ENCODE results near the gene GLDC. TPM values are rescaled to one million over a fixed set of nuclear protein-coding genes. Genes with fewer than 3 reads are reported as not detected.
"Not testable (repeated sequence)": the region's sequence is repeated elsewhere in the genome, so short reads cannot be mapped to it uniquely, and the experiment has no call there.

GLDC gene
- total RNA-seq, 1 experiment from 2014 or later, result 5.5 TPM

DNA sequence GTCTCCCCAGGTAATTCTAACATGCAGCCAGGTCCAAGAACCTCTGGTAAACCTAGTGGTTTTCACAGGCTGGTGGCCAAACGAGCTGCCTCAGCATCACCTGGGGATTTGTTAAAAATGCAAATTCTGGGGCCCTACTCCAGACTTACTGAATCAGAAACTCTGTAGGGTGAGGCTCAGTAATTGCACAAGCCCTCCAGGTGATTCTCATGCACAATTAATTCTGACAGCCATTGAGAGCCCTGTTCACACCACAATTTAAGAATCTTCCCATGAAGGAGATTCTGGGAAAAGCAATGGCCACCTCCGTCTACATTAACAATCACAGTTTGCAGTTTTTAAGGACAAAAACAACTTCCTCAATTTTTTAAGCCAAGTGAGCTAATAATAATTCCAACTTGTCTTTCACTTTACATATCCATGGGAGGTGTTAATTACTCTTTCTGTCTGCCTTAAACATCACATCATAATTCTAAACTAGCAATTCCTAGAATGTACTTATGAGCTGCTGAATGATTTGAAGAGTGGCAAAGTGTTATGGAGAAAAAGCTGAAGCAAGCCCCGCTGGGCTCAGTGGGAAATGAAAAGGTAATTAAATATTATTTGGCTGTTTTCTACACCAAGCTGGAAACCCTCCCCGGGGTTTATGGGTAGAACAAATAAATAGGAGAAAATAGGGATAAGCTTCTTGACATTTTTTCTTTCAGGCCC, 70.0 kb downstream of the GLDC start:
- DNase-seq (ENCODE audit: extremely low read depth, low read depth), result no peak

DNA sequence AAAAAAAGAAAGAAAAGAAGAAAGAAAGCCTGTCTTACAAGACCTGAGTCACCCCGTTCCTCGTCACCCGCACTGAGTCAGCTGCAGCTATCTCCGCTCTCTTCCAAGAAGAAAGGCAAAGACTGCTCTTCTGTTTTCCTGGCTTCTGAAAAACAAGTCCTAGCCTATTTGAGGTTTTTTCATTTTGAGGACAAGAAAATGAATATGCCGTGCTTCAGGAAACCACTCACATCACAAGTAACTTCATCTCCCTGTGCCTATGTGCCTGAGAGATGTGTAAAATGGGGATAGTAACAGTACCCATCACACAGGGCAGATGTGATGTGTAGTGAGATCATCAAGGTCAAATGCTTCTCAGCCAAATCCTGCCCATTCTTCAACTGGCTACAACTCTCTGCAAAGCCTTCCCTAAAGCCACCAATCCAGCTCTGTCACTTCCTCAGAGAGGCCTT, 78.4 kb downstream of the GLDC start:
- peak; percentile 65 for DNase-seq (ENCODE audit: extremely low read depth, low read depth)

DNA sequence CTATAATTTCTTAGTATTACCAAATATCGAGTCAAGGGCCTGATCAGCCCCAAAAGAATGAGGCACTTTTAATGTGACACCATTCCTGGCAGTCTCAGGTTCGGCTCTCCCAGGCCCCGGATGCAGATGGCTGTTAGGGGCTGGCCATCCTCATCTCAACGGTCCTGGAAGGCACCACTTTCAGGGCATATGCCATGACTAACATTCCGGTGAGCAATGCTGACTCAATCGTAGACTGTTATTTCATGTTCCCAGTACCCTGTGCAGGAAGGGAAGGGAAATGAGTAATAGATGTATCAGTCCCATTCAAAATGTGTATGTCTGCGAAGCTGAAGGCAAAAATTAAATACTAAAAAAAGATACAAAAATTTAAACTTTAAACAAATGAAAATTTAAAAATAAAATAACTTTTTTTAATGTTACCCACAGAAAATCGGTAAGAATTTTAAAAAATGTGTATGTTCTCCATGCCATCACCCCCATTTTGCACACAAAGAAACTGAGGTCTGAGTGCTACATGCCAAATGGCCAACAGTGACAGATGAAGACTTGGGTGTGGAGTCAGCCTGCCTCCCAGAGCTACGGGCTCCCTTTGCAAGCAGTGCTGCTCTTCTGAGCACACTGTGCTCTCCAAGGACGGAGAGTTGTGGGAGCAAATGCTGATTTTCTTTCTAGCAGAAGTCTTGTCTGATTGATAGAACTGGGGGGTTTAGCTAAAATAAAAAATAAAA, 79.0 kb downstream of the GLDC start:
- DNase-seq (ENCODE audit: extremely low read depth, low read depth), result peak; percentile 91

DNA sequence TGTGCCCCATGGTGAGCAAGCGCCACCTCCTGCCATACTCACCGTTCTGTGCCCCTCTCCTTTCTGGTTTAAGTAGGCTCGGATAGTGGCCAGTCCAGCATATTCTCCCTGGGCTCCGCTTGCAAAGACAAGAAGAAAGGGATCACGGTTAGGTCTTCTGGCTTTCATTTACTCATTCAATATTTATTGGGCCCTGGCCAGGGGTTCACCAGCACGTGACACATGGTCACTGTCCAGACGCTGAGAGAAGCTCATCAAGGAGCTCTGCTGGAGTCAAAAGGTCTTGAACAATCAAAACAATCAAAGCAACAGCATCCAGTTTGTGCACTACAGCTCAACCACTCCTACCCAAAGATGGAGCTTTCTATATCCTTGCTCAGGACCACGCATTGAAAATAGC, 80.2 kb downstream of the GLDC start:
- DNase-seq (ENCODE audit: extremely low read depth, low read depth), result no peak

DNA sequence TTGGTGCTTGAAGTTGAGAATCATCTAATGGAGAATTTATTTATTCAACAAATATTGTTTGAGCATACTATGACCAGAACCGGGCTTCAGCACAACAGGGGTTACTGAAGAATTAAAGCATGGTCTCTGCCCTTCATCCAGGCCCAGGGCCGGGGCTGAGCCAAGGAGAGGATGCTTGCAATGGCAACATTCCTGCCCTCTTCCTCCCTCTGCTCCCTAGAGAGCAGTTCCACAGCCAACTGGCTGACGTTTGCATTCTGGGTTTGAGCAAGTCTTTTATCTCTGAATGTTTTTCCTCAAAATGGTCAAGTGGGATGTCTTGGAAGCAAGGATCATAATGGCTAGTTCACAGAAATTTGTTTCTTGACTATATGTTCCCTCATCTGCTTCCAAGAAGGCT, 80.7 kb downstream of the GLDC start:
- DNase-seq (ENCODE audit: extremely low read depth, low read depth), result no peak

DNA sequence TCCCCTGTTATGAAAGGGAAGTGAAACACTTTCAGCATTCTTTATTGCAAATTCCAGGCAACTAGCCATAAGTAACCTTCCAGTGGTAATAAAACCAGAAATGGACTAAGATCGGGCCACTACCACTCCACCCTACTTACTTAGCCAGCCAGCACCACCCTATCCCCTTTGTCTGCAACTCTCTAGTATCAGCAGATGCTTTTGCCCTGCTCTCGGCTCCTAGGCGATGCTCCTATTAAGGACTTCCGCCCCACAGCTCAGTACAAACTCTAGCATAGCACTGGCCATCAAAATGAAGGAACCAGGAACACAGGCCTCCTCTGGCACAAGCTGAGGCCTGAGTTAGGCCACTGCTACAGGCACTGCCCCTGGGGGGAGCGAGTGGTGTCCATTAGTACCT, 81.2 kb downstream of the GLDC start:
- no peak for DNase-seq (ENCODE audit: extremely low read depth, low read depth)

DNA sequence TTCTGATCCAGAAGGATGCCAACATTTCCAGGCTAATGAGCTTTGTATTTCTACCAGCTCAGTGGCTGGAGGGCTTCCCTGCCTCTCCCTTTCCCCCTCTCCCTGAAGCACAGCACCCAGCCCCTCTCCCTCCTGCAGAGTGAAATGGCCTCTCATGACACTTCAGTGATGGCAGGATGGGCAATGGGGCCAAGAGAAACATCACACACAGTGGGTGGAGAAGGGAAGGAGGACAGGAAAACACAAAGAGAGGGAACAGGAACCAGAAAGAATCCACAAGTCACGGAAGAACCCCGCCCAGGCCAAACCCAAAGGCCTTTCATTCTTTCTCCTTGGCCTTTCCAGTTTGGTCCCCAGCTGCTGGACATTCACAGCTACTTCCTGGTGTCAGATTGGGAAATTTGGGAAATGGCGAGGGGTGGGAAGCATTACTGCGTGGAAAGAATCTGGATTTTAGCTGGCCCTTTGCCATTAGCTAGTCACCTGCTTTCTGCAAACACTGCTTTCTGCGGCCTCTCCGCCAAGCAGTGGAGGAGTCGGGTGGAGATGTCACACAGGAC, 82.6 kb downstream of the GLDC start:
- peak; percentile 40 for DNase-seq (ENCODE audit: extremely low read depth, low read depth)

DNA sequence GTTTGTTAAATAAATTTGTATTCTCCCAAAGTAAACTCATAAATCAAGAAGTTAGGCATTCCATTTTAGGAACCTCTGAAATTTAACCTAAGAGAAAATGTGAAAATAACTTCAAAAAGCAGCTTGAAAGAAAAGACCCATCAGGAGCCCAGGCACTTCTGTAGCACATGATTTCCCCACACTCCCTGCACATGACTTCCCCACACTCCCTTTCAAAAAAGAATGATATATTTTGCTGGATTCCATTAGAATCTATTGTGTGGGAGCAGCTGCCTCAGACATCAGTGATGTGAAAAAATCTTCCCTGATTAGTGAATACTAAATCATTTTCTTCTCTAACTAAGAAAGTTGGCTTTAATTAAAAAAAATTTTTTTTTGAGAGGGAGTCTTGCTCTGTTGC, 83.3 kb downstream of the GLDC start:
- no peak for DNase-seq (ENCODE audit: extremely low read depth, low read depth)

DNA sequence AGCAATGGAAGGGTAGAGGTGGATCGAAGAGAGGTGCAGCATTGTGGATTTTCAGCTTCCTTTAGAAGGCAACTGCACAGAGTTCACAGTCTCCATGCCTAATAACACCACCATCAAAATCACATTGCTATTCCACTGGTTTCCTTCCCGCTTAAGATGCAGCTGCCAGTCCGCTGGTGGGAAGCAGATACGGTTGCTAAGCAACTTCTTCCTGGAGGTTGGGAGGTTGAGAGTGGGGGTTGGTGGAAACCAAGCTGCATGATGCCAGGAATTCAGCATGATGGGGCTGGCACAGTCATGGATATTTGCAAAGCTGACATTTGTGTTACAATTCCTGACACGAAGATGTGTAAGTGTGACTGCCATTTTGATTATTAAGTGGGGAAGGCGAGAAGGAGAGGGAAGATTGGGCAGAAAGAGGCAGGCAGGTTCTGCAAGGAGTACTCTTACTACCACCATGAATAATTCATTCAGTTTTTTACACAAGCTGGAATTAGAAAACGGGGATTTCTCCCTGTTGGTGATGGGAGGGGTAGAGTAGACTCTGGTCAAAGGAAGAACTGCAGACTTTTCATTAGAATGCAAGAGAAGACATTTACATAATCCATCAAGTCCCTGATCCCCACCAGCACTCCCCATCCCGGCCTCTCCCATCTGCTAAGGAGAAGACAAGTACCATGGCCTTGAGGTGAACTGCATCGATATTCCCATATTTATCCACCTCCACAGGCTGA, 87.5 kb downstream of the GLDC start:
- no peak for DNase-seq (ENCODE audit: extremely low read depth, low read depth)

DNA sequence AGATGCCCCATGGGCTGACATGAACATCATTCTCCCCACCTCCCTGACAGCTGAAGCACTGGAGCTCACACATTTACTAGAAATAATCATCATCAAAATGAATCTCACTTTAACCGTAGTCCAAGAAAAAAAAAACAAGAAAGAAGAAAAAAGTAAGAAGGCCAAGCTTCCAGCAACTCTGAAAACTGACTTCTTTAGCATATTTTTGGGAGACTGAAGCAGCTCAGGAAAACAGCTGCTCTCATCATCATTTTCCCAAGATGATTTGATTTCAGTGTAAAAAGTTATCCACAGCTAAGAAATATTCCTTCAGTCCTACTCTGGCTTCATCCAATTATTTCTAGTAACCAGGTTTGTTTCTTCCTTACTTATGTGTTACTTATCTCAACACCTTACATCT, 91.7 kb downstream of the GLDC start:
- no peak for DNase-seq (ENCODE audit: extremely low read depth, low read depth)

DNA sequence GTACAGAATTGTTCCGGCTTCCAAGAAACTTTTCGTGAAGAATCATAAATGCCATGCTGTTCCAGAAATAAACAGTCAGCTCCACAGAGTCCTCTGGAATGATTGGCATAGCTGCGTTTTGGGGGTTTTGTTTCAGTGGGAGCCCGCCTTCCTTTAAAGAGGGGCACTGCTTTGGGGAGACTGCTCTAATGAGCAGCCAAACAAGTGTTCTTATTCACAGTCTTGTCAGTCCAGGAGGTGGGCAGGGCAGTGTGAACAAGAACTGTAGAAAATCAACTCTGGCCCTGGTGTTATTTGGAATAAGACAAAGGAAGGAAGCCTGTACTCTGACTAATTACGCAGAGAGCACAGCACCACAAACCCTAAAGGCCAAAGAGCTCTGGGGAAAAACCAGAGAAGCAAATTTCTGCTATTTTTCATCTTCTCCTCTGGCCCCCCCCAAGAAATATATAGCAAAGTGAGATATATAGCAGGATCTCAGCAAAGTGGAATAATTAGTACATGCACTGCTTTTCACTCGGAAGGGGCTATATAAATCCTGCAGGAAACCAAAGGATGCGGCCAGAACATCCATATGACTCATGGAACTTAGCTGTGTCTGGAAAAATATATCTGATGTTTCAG, 92.9 kb downstream of the GLDC start:
- DNase-seq (ENCODE audit: extremely low read depth, low read depth), result no peak

DNA sequence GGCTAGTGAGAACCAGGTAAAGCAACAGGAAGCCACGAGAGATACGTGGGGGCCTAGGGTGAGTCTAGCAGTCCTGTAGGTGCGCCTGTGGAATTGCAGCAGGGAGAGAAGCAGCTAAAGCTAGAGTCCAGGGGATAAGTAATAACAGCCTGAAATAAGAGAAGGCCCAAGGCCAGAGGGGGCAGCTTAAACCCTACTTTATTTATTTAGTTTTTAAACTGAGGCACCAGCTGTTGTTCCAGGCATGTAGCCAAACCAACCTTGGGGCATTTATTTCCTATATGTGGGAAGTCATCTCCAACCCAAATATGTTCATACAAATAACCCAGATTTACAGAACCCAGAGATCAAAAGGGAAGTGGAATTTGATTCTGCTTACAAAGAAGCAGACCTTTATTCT, 93.5 kb downstream of the GLDC start:
- DNase-seq (ENCODE audit: extremely low read depth, low read depth), result no peak

DNA sequence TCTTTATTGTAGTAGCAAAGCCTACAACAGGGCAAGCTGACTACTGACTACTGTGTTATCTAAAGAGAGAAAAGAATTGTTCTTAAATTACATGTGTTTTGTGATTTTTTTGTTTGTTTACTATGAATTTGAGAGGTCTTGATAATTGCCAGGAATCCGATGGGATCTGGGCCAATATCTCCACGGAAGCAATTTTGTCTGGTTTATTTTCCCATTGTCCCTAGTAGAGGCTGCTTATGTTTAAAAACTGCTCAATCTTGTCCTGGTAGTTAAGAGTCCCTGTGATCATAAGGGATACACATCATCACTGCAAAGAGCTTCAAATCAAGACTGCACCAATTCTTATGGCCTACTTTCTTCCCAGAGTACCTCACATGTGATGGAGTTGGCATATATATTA, 94.4 kb downstream of the GLDC start:
- DNase-seq (ENCODE audit: extremely low read depth, low read depth), result no peak

DNA sequence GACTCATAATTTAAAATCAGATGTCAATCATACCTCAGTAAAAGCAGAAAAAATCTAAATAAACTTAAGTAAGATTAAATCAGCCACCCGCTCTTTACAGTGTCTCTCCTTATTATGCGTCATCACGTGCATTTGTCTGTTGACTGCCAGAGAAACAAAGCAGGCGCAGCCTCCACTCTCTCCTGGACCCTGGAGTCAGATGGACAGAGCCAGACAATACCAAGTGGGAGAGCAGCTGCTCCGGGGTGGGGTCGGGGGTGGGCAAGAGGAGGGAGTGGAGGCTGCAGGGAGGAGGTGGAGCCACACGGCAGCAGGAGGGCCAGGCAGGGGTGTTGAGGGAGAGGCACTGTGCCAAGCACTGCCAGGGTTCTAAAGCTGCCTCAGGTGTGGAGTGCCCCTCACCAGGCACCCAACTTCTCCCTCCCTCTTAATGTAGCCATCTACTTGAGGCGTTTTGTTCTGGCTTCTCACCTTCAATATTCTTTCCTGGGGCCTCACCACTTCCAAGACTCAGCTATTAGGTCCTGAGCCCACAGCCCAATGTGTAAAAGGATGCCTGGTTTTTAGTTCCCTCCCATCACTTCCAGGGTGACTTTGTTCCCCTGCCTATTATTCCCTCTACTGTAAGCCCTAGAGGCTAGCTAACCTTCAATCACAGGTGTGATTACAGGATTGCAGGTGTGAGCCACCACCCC, 96.3 kb downstream of the GLDC start:
- DNase-seq (ENCODE audit: extremely low read depth, low read depth), result no peak

DNA sequence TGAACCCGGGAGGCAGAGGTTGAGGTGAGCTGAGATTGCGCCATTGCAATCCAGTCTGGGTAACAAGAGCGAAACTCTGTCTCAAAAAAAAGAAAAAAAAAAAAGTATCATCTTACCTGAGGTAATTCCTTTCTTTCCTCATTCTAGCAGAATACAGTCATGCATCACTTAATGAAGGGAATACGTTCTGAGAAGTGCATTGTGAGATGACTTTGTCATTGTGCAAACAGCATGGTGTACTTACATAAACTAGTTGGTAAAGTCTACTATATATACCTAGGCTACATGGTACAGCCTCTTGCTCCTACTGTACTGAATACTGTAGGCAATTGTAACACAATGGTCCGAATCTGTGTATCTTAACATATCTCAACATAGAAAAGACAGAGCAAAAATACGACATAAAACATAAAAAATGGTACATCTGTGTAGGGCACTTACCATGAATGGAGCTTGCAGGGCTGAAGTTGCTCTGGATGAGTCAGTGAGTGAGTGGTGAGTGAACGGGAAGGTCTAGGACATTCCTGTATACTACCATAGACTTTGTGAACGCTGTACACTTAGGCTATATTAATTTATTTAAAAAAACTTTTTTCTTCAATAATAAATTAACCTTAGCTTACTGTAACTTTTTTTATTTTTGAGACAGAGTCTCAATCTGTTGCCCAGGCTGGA, 100.4 kb downstream of the GLDC start:
- no peak for DNase-seq (ENCODE audit: extremely low read depth, low read depth)

DNA sequence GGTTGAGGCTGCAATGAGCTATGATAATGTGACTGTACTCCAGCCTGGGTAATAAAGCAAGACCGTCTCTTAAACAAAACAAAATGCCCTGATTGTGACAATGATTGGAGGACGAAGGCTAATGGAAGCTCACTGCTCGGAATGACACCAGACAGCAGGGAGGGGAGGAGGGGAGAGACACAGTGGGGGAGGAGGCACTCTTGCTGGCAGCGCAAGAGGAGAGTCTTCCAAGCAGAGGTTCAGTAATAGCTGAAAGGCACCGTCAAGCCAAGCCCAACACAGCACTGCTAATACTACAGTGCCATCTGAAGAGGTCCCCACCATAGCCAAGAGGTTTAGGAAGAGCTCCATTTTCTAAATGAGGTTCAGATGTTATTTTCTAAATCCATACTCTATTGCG, 102.3 kb downstream of the GLDC start:
- no peak for DNase-seq (ENCODE audit: extremely low read depth, low read depth)

DNA sequence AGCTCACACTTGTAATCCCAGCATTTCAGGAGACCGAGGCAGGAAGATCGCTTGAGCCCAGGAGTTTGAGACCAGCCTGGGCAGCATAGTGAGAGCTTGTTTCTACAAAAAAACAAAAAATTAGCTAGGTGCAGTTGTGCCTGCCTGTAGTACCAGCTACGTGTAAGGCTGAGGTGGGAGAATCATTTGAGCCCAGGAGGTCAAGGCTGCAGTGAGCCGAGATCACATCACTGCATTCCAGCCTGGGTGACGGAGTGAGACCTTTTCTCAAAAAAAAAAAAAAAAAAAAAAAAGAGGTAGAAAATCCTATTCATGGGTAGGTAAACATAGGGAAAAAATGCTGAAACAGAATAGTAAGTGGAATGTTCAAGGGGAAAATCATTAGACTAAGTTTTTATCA, 102.9 kb downstream of the GLDC start:
- not testable (repeated sequence) for DNase-seq (ENCODE audit: extremely low read depth, low read depth)

DNA sequence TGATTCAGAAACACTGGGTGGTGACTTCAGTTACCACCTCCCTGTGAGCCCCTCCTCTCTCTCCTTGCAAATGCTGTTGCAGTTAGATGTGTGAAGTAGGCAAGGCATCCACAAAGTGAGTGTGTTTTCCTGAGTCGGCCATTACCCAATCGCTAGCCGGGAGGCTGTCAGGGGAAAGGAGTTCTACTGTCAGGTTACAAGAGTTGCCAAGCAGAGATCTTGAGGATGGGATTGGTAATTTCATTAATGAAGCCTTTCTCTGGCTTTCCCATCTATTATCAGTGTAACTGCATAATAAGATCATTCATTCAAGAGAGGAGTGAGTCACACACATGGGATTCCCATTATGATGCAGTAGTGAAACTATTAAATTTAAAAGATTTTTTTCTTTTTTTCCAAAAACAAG, 106.9 kb downstream of the GLDC start:
- DNase-seq (ENCODE audit: extremely low read depth, low read depth), result peak; percentile 51

DNA sequence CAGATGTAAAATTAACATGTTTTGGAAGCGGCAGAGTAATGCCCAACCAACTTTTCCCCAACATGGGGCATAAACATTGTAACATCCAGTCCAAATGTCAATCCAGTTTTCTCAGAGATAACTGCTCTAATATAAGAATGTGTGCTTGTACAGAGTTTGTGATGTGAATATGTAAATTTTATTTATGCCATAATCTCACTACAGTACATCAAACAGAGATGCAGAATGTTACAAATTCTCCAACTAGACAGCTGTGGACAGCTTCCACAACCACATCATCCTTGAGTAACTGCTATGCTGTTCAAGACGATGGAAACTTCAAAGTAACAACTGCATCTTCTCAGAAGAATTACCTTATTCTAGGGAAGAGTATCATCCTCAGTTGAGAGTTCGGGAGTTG, 109.9 kb downstream of the GLDC start:
- no peak for DNase-seq (ENCODE audit: extremely low read depth, low read depth)
